ENCODE data around the gene SEC31A.

SEC31A gene

GRCh38 chr4:82780752-82781231 lies 110.2 kb downstream of the SEC31A start:
- Histone ChIP-seq H3K4me3 (replicated peaks; ENCODE audit: insufficient read depth, low read length) (no peak overlapping the region), H3K27me3 (ENCODE audit: insufficient read depth, poor library complexity, severe bottlenecking) (peaks cover 2% of the 10 kb centered on the region), H3K27ac (replicated peaks) (no peak overlapping the region)
- TF ChIP-seq POLR2AphosphoS5 (IDR thresholded peaks at IDR 0.05; ENCODE audit: low read depth) (0 out of 2 replicates have a peak, but pooled peaks have one; percentile 20), SPI1 (IDR thresholded peaks at IDR 0.05; ENCODE audit: borderline replicate concordance, low read depth) (no peak; the same call in 1 of the 2 replicates), REST (IDR thresholded peaks at IDR 0.05; ENCODE audit: insufficient replicate concordance, low read depth) (no peak), GABPA (IDR thresholded peaks at IDR 0.05; ENCODE audit: low read depth) (no peak), CTCF (IDR thresholded peaks at IDR 0.05; ENCODE audit: insufficient read depth, low read length) (no peak)
- DNase-seq (ENCODE audit: low read depth in 1 of 2, low spot score in 1 of 2) = peak in 1 of 2 experiments; percentile 76

GRCh38 chr4:82780170-82780751 lies 110.7 kb downstream of the SEC31A start:
- no peaks in the 10 kb centered on the region for H3K27me3 ChIP-seq (ENCODE audit: insufficient read depth, poor library complexity, severe bottlenecking)
- TF ChIP-seq GABPA (IDR thresholded peaks at IDR 0.05; ENCODE audit: low read depth) (no peak), REST (IDR thresholded peaks at IDR 0.05; ENCODE audit: insufficient replicate concordance, low read depth) (no peak), CTCF (IDR thresholded peaks at IDR 0.05; ENCODE audit: insufficient read depth, low read length) (no peak), POLR2AphosphoS5 (IDR thresholded peaks at IDR 0.05; ENCODE audit: low read depth) (no peak), SPI1 (IDR thresholded peaks at IDR 0.05; ENCODE audit: borderline replicate concordance, low read depth) (no peak)
- H3K4me3 ChIP-seq (replicated peaks; ENCODE audit: insufficient read depth, low read length) = no peak overlapping the region
- H3K27ac ChIP-seq (replicated peaks) = no peak overlapping the region
- no peak for DNase-seq (ENCODE audit: low read depth in 1 of 2, low spot score in 1 of 2)

- no peak for DNase-seq (ENCODE audit: low read depth in 1 of 2, low spot score in 1 of 2)
- no peaks in the 10 kb centered on the region for H3K27me3 ChIP-seq (ENCODE audit: insufficient read depth, poor library complexity, severe bottlenecking)
- H3K4me3 ChIP-seq (replicated peaks; ENCODE audit: insufficient read depth, low read length) = no peak overlapping the region
- no peak overlapping the region for H3K27ac ChIP-seq (replicated peaks)
- no peak for TF ChIP-seq SPI1 (IDR thresholded peaks at IDR 0.05; ENCODE audit: borderline replicate concordance, low read depth)
- TF ChIP-seq POLR2AphosphoS5 (IDR thresholded peaks at IDR 0.05; ENCODE audit: low read depth) = no peak
- TF ChIP-seq GABPA (IDR thresholded peaks at IDR 0.05; ENCODE audit: low read depth) = no peak
- no peak for TF ChIP-seq CTCF (IDR thresholded peaks at IDR 0.05; ENCODE audit: insufficient read depth, low read length)
- TF ChIP-seq REST (IDR thresholded peaks at IDR 0.05; ENCODE audit: insufficient replicate concordance, low read depth) = no peak
Measured at GRCh38 chr4:82779032-82779431, 111.9 kb downstream of the SEC31A start.

Data from HL-60 (cell line).